Suprapubic skin (tissue), 4 donors: Measurements from ENCODE around the gene RAB26. TPM values are rescaled to one million over a fixed set of nuclear protein-coding genes. Genes with fewer than 3 reads are reported as not detected.
"Not testable (repeated sequence)": the region's sequence is repeated elsewhere in the genome, so short reads cannot be mapped to it uniquely, and the experiment has no call there.

ENCODE experiments used
- DNase-seq, 2 donors: peaks; one replicate each; pipeline ENCODE4 v3.0.0-alpha.2; 2019; ENCODE audit warnings: low spot score in 2 of 2
- H3K27ac ChIP-seq: fragments of 200-600 bp; sonication (generic); one replicate; pipeline ENCODE4 v1.5.1; 2019
- H3K27me3 ChIP-seq: fragments of 200-600 bp; sonication (generic); one replicate; pipeline ENCODE4 v1.5.1; 2019
- H3K36me3 ChIP-seq: fragments of 200-600 bp; sonication (generic); one replicate; pipeline ENCODE4 v1.5.1; 2019
- H3K4me1 ChIP-seq: fragments of 200-600 bp; sonication (generic); one replicate; pipeline ENCODE4 v1.5.1; 2019
- H3K4me3 ChIP-seq: fragments of 200-600 bp; sonication (generic); one replicate; pipeline ENCODE4 v1.5.1; 2019; ENCODE audit warnings: mild to moderate bottlenecking
- H3K9me3 ChIP-seq: fragments of 200-600 bp; sonication (generic); one replicate; pipeline ENCODE4 v1.5.1; 2019
- CTCF ChIP-seq, 2 donors: fragments of 200-600 bp in 1 of 2; fragments of 450-650 bp in 1 of 2; sonication (generic) in 1 of 2; IDR thresholded peaks; one replicate each; pipeline ENCODE4 v1.5.1; 2016 to 2019; ENCODE audit warnings: antibody characterized with exemption in 2 of 2, mild to moderate bottlenecking in 1 of 2, moderate library complexity in 1 of 2
- EP300 ChIP-seq: sonication (generic); formaldehyde crosslinking; IDR thresholded peaks from one replicate; pipeline ENCODE4 v1.6.1; 2017; ENCODE audit warnings: antibody characterized with exemption
- POLR2A ChIP-seq, 2 donors: fragments of 450-650 bp; IDR thresholded peaks; one replicate each; pipeline ENCODE4 v1.6.1; 2017; ENCODE audit warnings: antibody characterized with exemption in 2 of 2, mild to moderate bottlenecking in 2 of 2, moderate library complexity in 2 of 2
- POLR2AphosphoS5 ChIP-seq, 3 donors: sonication (generic); formaldehyde crosslinking; IDR thresholded peaks; one replicate each; pipeline ENCODE4 v1.6.1; 2017; ENCODE audit warnings: antibody characterized with exemption in 3 of 3
- WGBS: methylation state at CpG from one replicate; pipeline ENCODE4 v1.1.5; 2018; 5-methylcytosine and 5-hydroxymethylcytosine counted together
- total RNA-seq, 4 donors: library from RNA; depleted of rRNA; stranded (reverse); fragments of >200 nt; gene quantifications; one replicate each; pipeline ENCODE4 v1.1.0, GENCODE V29; 2016

Gene RAB26
- total RNA-seq, result 1 to 10 TPM in 3 of 4 donors, under 1 TPM in 1; 0.64 to 3.0 (median 1.4) TPM

GRCh38 chr16:2147981-2148671 is at the start of gene RAB26:
Gene RAB26 (plus strand): TSS chr16:2148625. CDS start chr16:2148784, 159 bp downstream.
- DNase-seq, result peak; percentile 88 to 91
- H3K36me3 ChIP-seq, result no peaks in the 10 kb centered on the region
- no peaks in the 10 kb centered on the region for H3K9me3 ChIP-seq
- TF ChIP-seq POLR2A (IDR thresholded peaks at IDR 0.05), result no peak
- no peak for TF ChIP-seq EP300
- no peak for TF ChIP-seq CTCF (IDR thresholded peaks at IDR 0.05)
- no peak for TF ChIP-seq POLR2AphosphoS5 (IDR thresholded peaks at IDR 0.05)
- WGBS, result 0% methylated on average over 2 of the region's 55 CpGs
- peaks cover 55% of the 10 kb centered on the region for H3K4me1 ChIP-seq
- peak within 1 kb of the TSS; percentile 27 for H3K27ac ChIP-seq
- H3K27me3 ChIP-seq, result no peaks in the 10 kb centered on the region
- peak within 1 kb of the TSS; percentile 52 for H3K4me3 ChIP-seq

GRCh38 chr16:2101581-2101980 is 46.8 kb upstream of the RAB26 start:
- not testable (repeated sequence) for H3K27me3 ChIP-seq, H3K27ac ChIP-seq, H3K9me3 ChIP-seq, DNase-seq, H3K4me3 ChIP-seq, H3K4me1 ChIP-seq
- WGBS, result 88% methylated on average over 12 of the region's 16 CpGs
- H3K36me3 ChIP-seq, result peaks cover 84% of the 10 kb centered on the region

GRCh38 chr16:2102471-2102870 is 46.0 kb upstream of the RAB26 start:
- 98% methylated on average over 9 of the region's 19 CpGs for WGBS
- Histone ChIP-seq H3K27ac (no peak overlapping the region), H3K4me3 (no peak overlapping the region), H3K36me3 (peaks cover 83% of the 10 kb centered on the region), H3K27me3 (no peaks in the 10 kb centered on the region), H3K4me1 (no peaks in the 10 kb centered on the region), H3K9me3 (no peaks in the 10 kb centered on the region)
- TF ChIP-seq CTCF (IDR thresholded peaks at IDR 0.05), result no peak
- no peak for TF ChIP-seq POLR2AphosphoS5 (IDR thresholded peaks at IDR 0.05)
- TF ChIP-seq EP300, result no peak
- TF ChIP-seq POLR2A (IDR thresholded peaks at IDR 0.05), result no peak
- no peak for DNase-seq

GRCh38 chr16:2104464-2104863 is 44.0 kb upstream of the RAB26 start:
- not testable (repeated sequence) for H3K27ac ChIP-seq, H3K4me3 ChIP-seq, H3K9me3 ChIP-seq, DNase-seq, H3K27me3 ChIP-seq, H3K4me1 ChIP-seq
- H3K36me3 ChIP-seq, result peaks cover 90% of the 10 kb centered on the region
- 100% methylated on average over 8 of the region's 20 CpGs for WGBS

GRCh38 chr16:2105291-2105690 is 43.1 kb upstream of the RAB26 start:
- not testable (repeated sequence) for H3K4me1 ChIP-seq, H3K27ac ChIP-seq, H3K27me3 ChIP-seq, DNase-seq, H3K9me3 ChIP-seq, H3K4me3 ChIP-seq
- peaks cover 90% of the 10 kb centered on the region for H3K36me3 ChIP-seq
- WGBS, result 93% methylated on average over 15 of the region's 21 CpGs

- 80% methylated on average over 1 of the region's 22 CpGs for WGBS
- H3K9me3 ChIP-seq, H3K27me3 ChIP-seq, DNase-seq, H3K27ac ChIP-seq, H3K4me1 ChIP-seq, H3K4me3 ChIP-seq: not testable (repeated sequence)
- H3K36me3 ChIP-seq, result peaks cover 90% of the 10 kb centered on the region
Measured at GRCh38 chr16:2105769-2106168, 42.7 kb upstream of the RAB26 start.

- not testable (repeated sequence) for H3K4me1 ChIP-seq, DNase-seq, H3K9me3 ChIP-seq, H3K27me3 ChIP-seq, H3K4me3 ChIP-seq, H3K27ac ChIP-seq
- WGBS, result 90% methylated on average over 2 of the region's 38 CpGs
- H3K36me3 ChIP-seq, result peaks cover 90% of the 10 kb centered on the region
Measured at GRCh38 chr16:2106211-2106610, 42.2 kb upstream of the RAB26 start.

- not testable (repeated sequence) for H3K4me3 ChIP-seq, H3K9me3 ChIP-seq, H3K27me3 ChIP-seq, H3K27ac ChIP-seq, H3K4me1 ChIP-seq, DNase-seq
- H3K36me3 ChIP-seq, result peaks cover 90% of the 10 kb centered on the region
- 84% methylated on average over 9 of the region's 17 CpGs for WGBS
Measured at GRCh38 chr16:2107121-2107790, 41.2 kb upstream of the RAB26 start.

GRCh38 chr16:2107791-2108125 is 40.7 kb upstream of the RAB26 start:
- not testable (repeated sequence) for H3K27me3 ChIP-seq, H3K9me3 ChIP-seq, DNase-seq, H3K4me1 ChIP-seq, H3K4me3 ChIP-seq, H3K27ac ChIP-seq
- 100% methylated on average over 3 of the region's 23 CpGs for WGBS
- peaks cover 90% of the 10 kb centered on the region for H3K36me3 ChIP-seq

- WGBS, result 97% methylated on average over 23 of the region's 73 CpGs
- H3K4me1 ChIP-seq, H3K9me3 ChIP-seq, H3K27ac ChIP-seq, H3K4me3 ChIP-seq, DNase-seq, H3K27me3 ChIP-seq: not testable (repeated sequence)
- H3K36me3 ChIP-seq, result peaks cover 87% of the 10 kb centered on the region
Measured at GRCh38 chr16:2108446-2109270, 39.8 kb upstream of the RAB26 start.

- H3K27me3 ChIP-seq, H3K9me3 ChIP-seq, H3K27ac ChIP-seq, H3K4me1 ChIP-seq, H3K4me3 ChIP-seq, DNase-seq: not testable (repeated sequence)
- peaks cover 90% of the 10 kb centered on the region for H3K36me3 ChIP-seq
- WGBS, result 92% methylated on average over 6 of the region's 25 CpGs
Measured at GRCh38 chr16:2109271-2109580, 39.2 kb upstream of the RAB26 start.
